ENCODE measurements around the gene STUM. TPM values are rescaled to one million over a fixed set of nuclear protein-coding genes. Genes with fewer than 3 reads are reported as not detected.

The STUM gene
- total RNA-seq, 1 experiment from 2014 or later, result 0.11 TPM

DNA sequence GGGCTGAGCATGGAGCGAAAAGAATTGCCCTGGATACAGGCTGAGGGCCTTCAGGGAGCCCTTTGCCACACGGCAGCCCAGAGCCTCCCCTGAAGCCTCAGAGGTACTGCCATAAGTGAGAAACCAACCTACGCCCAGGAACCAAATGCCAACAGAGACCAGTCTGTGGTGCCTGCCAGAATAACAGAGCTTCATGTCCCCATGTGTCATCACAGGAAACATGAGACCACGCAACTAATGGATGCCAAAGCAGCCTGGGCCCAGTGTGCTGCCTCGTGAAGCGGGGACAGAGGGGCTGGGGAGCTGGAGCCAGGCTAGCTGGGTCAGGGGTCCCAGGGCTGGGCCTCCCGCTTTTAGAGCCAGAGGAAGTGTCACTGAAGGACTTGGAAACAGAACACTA lies 18.7 kb upstream of the STUM start:
- Mint-ChIP-seq H3K4me3 (no peak overlapping the region), H3K4me1 (peaks cover 18 to 23% of the 10 kb centered on the region in 2 experiments), H3K36me3 (ENCODE audit: insufficient read depth in 1 of 3, low read depth in 3 of 3) (no peaks in the 10 kb centered on the region; a peak in 1 of 7 replicates), H3K9me3 (no peaks in the 10 kb centered on the region), H3K27me3 (ENCODE audit: low read depth) (peaks cover 28% of the 10 kb centered on the region), H3K27ac (no peak overlapping the region)
- Histone ChIP-seq H3K4me2 (ENCODE audit: insufficient read depth, insufficient read length, low read length) (no peak overlapping the region), H3K56ac (ENCODE audit: insufficient read length, low read depth, low read length) (no peak overlapping the region), H3K18ac (ENCODE audit: insufficient read length, low read depth, low read length) (no peak overlapping the region), H3K4me1 (ENCODE audit: insufficient read depth, low read length) (no peaks in the 10 kb centered on the region), H3K79me1 (ENCODE audit: insufficient read depth, low read depth, low read length, poor library complexity, severe bottlenecking) (no peaks in the 10 kb centered on the region), H3K27ac (ENCODE audit: insufficient read length, low read depth, low read length) (no peak overlapping the region), H2BK5ac (ENCODE audit: insufficient read length, low read length) (no peak overlapping the region), H4K91ac (ENCODE audit: insufficient read length, low read depth, low read length) (no peak overlapping the region), H3K4ac (ENCODE audit: low read depth, low read length) (no peak overlapping the region), H2BK15ac (ENCODE audit: low read depth, low read length) (no peak overlapping the region), H2AFZ (ENCODE audit: low read length) (no peak overlapping the region), H3K14ac (ENCODE audit: insufficient read depth, low read length) (no peak overlapping the region), H2BK20ac (ENCODE audit: low read depth, low read length, poor library complexity, severe bottlenecking) (no peak overlapping the region), H3K9me3 (ENCODE audit: control insufficient read depth, low read depth, low read length) (no peaks in the 10 kb centered on the region), H3K27me3 (ENCODE audit: insufficient read depth, low read length) (no peaks in the 10 kb centered on the region), H2BK12ac (ENCODE audit: insufficient read length, low read depth, low read length) (no peak overlapping the region), H3K23me2 (ENCODE audit: insufficient read length, low read depth, low read length, poor library complexity, severe bottlenecking) (no peaks in the 10 kb centered on the region), H2AK5ac (ENCODE audit: insufficient read length, low read length) (no peak overlapping the region), H4K8ac (replicated peaks; ENCODE audit: insufficient read length, low read depth, low read length) (no peak overlapping the region), H2BK120ac (ENCODE audit: low read depth, low read length, poor library complexity, severe bottlenecking) (no peak overlapping the region), H3K79me2 (ENCODE audit: insufficient read depth, low read length) (no peaks in the 10 kb centered on the region), H3K9ac (ENCODE audit: extremely low read depth, insufficient read length, low read length) (no peak overlapping the region), H4K5ac (ENCODE audit: insufficient read length, low read depth, low read length) (no peak overlapping the region), H4K20me1 (ENCODE audit: control insufficient read depth, insufficient read depth, insufficient read length) (no peaks in the 10 kb centered on the region), H3T11ph (ENCODE audit: low read length) (no peak overlapping the region), H3K23ac (ENCODE audit: insufficient read length, low read depth, low read length) (no peak overlapping the region)
- TF ChIP-seq, protein P1, sequence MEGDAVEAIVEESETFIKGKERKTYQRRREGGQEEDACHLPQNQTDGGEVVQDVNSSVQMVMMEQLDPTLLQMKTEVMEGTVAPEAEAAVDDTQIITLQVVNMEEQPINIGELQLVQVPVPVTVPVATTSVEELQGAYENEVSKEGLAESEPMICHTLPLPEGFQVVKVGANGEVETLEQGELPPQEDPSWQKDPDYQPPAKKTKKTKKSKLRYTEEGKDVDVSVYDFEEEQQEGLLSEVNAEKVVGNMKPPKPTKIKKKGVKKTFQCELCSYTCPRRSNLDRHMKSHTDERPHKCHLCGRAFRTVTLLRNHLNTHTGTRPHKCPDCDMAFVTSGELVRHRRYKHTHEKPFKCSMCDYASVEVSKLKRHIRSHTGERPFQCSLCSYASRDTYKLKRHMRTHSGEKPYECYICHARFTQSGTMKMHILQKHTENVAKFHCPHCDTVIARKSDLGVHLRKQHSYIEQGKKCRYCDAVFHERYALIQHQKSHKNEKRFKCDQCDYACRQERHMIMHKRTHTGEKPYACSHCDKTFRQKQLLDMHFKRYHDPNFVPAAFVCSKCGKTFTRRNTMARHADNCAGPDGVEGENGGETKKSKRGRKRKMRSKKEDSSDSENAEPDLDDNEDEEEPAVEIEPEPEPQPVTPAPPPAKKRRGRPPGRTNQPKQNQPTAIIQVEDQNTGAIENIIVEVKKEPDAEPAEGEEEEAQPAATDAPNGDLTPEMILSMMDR (conservative IDR thresholded peaks at IDR 0.05), result no peak
- DNase-seq, result no peak
- WGBS (ENCODE audit: extremely low coverage, insufficient read length, low lambda C conversion rate), result no CpG with 5 or more reads among the region's 7 CpGs

Measured in H9 (cell line).